Right ventricle myocardium superior (tissue), 1 donor: ENCODE results near the gene ZNF804B. TPM values are rescaled to one million over a fixed set of nuclear protein-coding genes. Genes with fewer than 3 reads are reported as not detected.

ENCODE experiments used
- ATAC-seq: fragments of 200-7000 bp; cut with Tn5 transposase; one replicate; pipeline ENCODE4 v1.9.1; 2020; ENCODE audit warnings: mild to moderate bottlenecking; ENCODE audit not compliant: poor library complexity
- DNase-seq: peaks from one replicate; pipeline ENCODE4 v3.0.0-alpha.2; 2020
- intact Hi-C: fragments of 100-400 bp; cut with DNase I; formaldehyde crosslinking; loops from one replicate; pipeline ENCODE4 v1.11.2; 2022
- total RNA-seq: library from RNA; stranded (reverse); fragmentation: NEBNext Ultra II Directional; extraction: Animal tissue kit (Norgen Biotek cat#: 25700); gene quantifications from one replicate; pipeline ENCODE4 v1.2.1, GENCODE V29; 2021
- donor health status: DM: no; HTN: yes; CAD: no; lungs with severe emphysema.

The ZNF804B gene
- total RNA-seq, 1 donor from 2014 or later: not detected

GRCh38 chr7:88933285-88933684 is 173.8 kb downstream of the ZNF804B start:
- DNase-seq: no peak
- ATAC-seq: no peak
- intact Hi-C loops: no loop called here

GRCh38 chr7:88942815-88943501 is 183.5 kb downstream of the ZNF804B start:
- DNase-seq: no peak
- no peak for ATAC-seq
- intact Hi-C loops: no loop called here

DNA sequence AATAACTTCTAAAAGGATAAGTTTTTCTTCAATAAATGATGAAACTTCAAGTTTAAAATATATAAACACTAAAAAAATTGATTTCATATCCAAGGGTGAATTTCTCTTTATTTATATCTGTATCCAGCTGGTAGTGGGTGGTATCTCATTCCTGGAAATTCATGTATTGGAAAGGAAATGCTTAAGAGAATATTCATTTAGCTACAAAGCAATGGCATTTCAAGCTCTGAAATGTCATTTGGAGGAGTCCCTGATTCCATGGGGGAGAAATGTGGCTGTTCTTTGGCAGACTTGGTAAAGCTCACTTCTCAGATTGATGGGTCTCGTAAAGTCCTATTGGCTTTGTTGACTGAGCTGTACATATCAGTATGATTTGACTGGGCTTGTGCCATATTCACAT is 192.3 kb downstream of the ZNF804B start:
- ATAC-seq: no peak
- intact Hi-C loops: no loop called here
- no peak for DNase-seq

- ATAC-seq (no peak), DNase-seq (no peak)
- intact Hi-C loops: no loop called here
These were observed 204.9 kb downstream of the ZNF804B start for GRCh38 chr7:88964418-88964817.

DNA sequence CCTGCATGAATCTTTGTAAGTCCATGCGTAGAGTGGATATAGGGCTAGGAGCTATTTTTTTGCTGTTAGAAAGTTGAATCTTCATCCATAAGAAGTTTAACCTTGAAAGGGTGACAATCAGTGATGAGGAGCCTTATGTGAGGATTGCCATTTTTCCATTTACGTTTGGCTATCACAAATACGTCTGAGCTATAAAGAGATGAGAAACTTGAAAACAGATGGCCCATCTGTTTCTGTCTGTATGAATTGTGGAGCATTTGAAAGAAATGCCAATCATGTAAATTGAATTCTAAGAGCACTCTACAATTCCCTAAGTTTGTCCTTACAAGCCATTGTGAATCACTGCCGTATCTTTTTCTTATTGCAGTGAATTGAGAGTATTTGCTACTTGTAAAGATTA is 205.9 kb downstream of the ZNF804B start:
- ATAC-seq: no peak
- no peak for DNase-seq

GRCh38 chr7:88967432-88967831 is 207.9 kb downstream of the ZNF804B start:
- intact Hi-C loops: no loop called here
- ATAC-seq (no peak), DNase-seq (no peak)

More for the DNA sequence above, 205.9 kb downstream of the ZNF804B start:
- intact Hi-C loops: no loop called here

DNA sequence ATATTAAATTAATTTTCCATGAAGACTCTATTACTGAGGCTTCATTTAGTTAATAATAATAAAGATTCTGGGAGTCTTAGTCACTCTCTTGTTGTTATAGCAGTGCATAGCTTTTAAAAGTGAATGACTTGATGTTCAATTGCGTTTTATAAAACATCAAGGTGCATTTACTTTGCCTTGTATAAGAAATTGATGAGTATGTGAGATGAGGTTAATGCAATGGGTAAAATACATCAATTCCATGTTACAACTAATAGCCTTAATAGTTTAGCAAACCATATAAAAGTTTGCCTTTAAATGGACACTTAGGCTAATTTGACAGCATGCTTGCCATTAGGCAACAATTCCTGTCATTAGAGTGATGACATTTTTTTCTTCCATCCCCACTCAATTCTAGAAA is 209.7 kb downstream of the ZNF804B start:
- intact Hi-C loops: no loop called here
- ATAC-seq: no peak
- DNase-seq: no peak

DNA sequence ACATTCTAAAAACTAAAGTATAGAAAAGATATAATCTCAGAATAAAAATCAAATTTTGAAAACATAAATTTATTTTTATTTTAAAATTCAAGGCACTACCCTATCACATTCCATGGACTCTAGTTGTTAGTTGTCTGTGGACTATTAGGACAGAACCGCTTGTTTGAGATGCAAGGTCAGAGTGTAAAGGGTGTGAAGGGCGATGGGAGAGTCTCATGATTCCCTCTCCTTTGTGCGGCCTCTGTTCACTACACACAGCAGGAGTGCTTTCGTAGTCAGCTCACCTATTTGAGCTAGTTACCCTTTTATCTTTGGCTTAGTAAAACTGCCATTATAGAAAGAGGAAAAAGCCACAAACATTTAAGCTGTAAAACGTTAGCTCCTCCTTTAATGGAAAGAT is 225.8 kb downstream of the ZNF804B start:
- intact Hi-C loops: no loop called here
- ATAC-seq (no peak), DNase-seq (no peak)

DNA sequence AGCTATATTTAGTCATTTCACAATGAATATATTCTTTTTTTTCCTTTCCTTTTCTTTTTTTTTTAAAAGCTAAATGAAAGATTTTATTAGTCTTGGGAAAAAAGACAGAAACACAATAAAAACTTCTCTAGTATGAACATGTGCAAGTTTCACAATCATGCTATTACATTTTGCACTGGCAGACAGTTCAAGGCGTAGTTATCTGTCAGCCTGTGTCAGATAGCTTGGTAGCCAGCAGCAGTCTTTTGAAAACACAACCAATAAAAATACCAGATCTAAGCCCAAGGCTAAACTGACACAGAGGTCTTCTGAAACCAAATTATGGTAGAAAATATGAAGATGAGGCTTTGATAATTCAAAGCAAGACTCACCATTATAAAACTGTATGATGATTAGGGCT is 241.8 kb downstream of the ZNF804B start:
- DNase-seq: no peak
- intact Hi-C loops: no loop called here
- ATAC-seq: peak; percentile 48

DNA sequence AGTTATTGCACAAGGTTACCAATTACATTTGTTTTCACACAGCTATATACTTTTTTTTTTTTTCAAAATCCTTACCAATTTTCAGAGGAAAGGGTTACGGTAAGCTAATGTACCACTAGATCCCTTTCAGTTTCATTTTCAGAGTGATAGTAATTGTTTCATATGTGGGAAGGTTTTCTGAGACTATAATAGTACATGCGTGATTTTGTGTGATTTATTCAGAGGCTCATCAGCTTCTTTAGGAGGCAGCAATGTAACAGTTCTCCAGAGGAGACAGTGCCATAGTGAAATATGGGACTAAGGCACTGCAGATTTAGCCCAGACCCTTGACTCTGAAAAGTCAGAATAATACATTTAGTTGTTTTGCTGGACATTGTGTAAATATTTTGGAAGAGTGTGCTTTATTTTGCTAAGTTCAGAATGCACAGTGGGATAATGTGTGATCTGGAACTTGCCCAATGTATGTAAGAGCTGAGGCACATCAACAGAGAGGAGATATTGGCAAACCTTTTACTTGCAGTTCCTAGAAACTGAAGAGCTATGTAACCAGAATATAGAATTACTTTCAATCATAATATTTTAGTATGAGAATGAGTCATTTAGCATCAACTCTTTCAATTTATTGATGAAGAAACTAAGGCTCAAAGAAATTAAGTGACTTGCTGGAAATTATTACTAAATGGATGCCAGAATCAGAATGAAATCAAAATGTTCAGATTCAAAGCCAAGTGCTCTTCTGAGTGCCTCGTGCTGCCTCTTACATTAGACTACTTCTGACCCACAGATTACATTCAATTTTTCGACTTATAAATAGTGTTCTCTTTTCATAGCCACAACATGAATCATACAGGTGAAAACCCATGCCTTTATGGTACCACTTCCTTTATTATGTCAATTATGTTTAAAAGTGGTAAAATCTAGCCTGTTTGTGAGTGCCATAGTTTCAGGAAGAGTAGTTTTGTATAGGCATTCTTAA is 243.8 kb downstream of the ZNF804B start:
- intact Hi-C loops: no loop called here
- no peak for DNase-seq
- ATAC-seq: no peak

DNA sequence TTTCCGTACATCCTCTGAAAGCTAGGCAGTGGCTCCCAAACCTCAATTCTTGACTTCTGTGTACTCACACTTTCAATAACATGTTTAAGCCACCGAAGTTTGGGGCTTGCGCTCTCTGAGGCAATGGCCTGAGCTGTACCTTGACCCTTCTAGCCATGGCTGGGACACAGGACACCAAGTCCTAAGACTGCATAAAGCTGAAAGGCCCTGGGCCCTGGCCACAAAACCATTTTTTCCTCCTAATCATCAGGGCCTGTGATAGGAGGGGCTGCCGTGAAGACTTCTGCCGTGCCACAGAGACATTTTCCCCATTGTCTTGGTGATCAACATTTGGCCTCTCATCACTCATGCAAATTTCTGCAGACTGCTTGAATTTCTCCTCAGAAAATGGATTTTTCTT is 252.5 kb downstream of the ZNF804B start:
- ATAC-seq (no peak), DNase-seq (no peak)
- intact Hi-C loops: no loop called here

GRCh38 chr7:89017695-89018094 is 258.2 kb downstream of the ZNF804B start:
- no peak for ATAC-seq
- no peak for DNase-seq
- intact Hi-C loops: no loop called here

DNA sequence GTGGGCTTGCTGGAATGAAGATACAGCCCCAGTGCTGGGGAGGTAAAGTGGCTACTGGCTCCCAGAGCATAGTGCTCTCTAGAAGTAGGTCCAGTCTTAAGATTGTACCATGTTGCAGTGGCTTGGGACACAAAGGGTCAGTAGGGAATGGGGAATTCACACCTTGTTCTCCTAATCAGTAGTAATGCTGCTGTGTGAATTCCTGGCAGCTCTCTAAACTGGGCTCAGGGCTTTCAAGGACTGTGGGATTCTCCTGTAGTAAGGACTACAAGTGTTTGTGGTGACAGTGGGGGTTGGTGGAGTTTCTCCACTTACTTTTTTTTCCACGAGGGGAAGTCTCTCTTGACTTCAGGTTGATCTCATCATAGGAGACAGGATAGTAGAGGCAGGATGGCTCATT is 262.2 kb downstream of the ZNF804B start:
- DNase-seq: no peak
- no peak for ATAC-seq
- intact Hi-C loops: no loop called here

- DNase-seq: no peak
- intact Hi-C loops: no loop called here
- ATAC-seq: no peak
These were observed 263.7 kb downstream of the ZNF804B start for GRCh38 chr7:89023206-89023605.

- intact Hi-C loops: no loop called here
These were observed 264.4 kb downstream of the ZNF804B start for GRCh38 chr7:89023877-89024276.

DNA sequence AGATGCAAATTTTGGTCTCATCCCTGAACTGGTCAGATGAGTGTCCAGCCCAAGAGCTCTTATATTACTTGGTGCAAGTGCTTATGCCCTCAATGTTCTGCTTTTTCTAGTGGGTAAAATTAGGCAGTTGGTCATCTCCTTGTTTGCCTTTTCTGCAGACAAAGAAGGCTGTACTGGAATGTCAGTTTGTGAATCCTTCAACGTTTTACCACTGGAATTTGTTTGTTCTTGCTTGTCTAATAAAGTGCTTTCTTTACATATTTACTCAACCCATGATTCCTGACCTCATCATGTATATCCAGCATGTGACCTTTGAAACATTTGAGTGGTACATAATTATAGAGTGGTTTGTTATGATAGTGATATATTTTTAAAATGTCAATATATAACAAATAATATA is 268.3 kb downstream of the ZNF804B start:
- DNase-seq (no peak), ATAC-seq (no peak)
- intact Hi-C loops: no loop called here

More at GRCh38 chr7:89023877-89024276, 264.4 kb downstream of the ZNF804B start:
- ATAC-seq: no peak
- DNase-seq: no peak

GRCh38 chr7:89028319-89028718 is 268.8 kb downstream of the ZNF804B start:
- intact Hi-C loops: no loop called here
- ATAC-seq (no peak), DNase-seq (no peak)

- ATAC-seq: no peak
- no peak for DNase-seq
- intact Hi-C loops: no loop called here
These were observed 270.4 kb downstream of the ZNF804B start for GRCh38 chr7:89029864-89030263.

DNA sequence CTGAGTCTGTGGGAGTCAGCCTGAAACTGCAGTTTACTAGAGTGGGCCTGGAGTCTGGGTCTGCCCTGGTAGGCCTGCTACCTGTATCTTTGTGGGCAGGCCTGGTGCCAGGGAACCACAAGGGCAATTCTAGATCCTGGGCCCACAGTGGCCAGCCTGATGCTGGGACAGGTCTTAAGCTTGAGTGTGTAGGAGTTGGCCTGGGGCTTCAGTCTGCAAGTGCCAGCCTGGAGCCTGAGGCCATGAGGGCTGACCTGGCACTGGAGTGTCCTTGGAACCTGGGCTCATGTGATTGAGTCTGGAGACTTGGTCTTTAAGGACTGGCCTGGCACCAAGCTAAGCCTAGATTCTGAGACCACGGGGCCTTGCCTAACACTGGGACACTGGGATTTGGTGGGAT is 281.7 kb downstream of the ZNF804B start:
- intact Hi-C loops: no loop called here

DNA sequence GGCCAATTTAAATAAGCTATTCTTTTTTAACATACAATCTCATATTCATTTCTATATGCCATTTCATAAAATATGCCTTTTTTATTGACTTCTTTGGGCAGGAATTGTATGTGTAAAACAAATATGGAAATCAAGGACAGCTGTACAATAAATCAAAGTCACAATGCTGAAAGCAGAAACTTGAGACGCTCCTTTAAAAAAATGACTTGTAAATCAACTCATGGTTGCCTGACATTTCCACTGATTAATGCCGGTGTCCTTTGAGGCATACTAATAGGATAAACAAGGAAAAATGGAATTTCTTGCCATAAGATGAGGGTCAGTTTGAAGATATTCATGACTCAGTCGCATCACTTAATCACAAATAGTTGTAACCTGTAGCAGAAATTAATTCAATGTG is 283.4 kb downstream of the ZNF804B start:
- ATAC-seq (no peak), DNase-seq (no peak)
- intact Hi-C loops: no loop called here

More for the DNA sequence above, 281.7 kb downstream of the ZNF804B start:
- ATAC-seq (no peak), DNase-seq (no peak)
